Mucosa of descending colon (tissue), 3 donors: Measurements from ENCODE around the gene ISG20. TPM values are rescaled to one million over a fixed set of nuclear protein-coding genes. Genes with fewer than 3 reads are reported as not detected.

Experiments used
- ATAC-seq: fragments of 200-7000 bp; cut with Tn5 transposase; one replicate; pipeline ENCODE4 v1.9.1; 2020; ENCODE audit warnings: mild to moderate bottlenecking, moderate library complexity
- DNase-seq, 3 donors: peaks; one replicate each; pipeline ENCODE4 v3.0.0-alpha.2; 2020
- H3K36me3 ChIP-seq: fragments of 200-600 bp; one replicate; pipeline ENCODE4 v1.8.0; 2021; ENCODE audit warnings: low read depth, mild to moderate bottlenecking
- H3K4me1 ChIP-seq: fragments of 200-600 bp; one replicate; pipeline ENCODE4 v1.8.0; 2021; ENCODE audit warnings: low read depth, mild to moderate bottlenecking
- H3K4me3 ChIP-seq: fragments of 200-600 bp; one replicate; pipeline ENCODE4 v1.8.0; 2021; ENCODE audit warnings: mild to moderate bottlenecking
- H3K9me3 ChIP-seq: fragments of 200-600 bp; one replicate; pipeline ENCODE4 v1.8.0; 2021; ENCODE audit warnings: mild to moderate bottlenecking
- intact Hi-C, 2 donors: fragments of 100-400 bp; cut with DNase I in 1 of 2; cut with micrococcal nuclease in 1 of 2; formaldehyde crosslinking; loops; one replicate each; pipeline versions ENCODE4 v1.11.0 to v1.11.1; 2022; cut with DNase I, micrococcal nuclease
- total RNA-seq, 3 donors: library from RNA; stranded (reverse); fragmentation: NEBNext Ultra II Directional in 2 of 3; extraction: Animal tissue kit (Norgen Biotek cat#: 25700) in 2 of 3; gene quantifications; one replicate each; pipeline versions ENCODE4 v1.2.1 to v1.2.4, GENCODE V29; 2021 to 2023
- TF ChIP-seq, protein P1 (sequence below): fragments of 200-600 bp; IDR thresholded peaks from one replicate; pipeline ENCODE4 v1.8.0; 2022; ENCODE audit warnings: antibody characterized with exemption, mild to moderate bottlenecking
- donor health status: DM: no; HTN: no; CAD: no; lungs with moderate emphysema.
- donor health status: DM: no; HTN: no; CAD: no.
- donor health status: DM: no; HTN: yes; CAD: no.

Gene ISG20
- total RNA-seq, 3 donors from 2014 or later: 32.2 to 69.0 (median 55.4) TPM

DNA sequence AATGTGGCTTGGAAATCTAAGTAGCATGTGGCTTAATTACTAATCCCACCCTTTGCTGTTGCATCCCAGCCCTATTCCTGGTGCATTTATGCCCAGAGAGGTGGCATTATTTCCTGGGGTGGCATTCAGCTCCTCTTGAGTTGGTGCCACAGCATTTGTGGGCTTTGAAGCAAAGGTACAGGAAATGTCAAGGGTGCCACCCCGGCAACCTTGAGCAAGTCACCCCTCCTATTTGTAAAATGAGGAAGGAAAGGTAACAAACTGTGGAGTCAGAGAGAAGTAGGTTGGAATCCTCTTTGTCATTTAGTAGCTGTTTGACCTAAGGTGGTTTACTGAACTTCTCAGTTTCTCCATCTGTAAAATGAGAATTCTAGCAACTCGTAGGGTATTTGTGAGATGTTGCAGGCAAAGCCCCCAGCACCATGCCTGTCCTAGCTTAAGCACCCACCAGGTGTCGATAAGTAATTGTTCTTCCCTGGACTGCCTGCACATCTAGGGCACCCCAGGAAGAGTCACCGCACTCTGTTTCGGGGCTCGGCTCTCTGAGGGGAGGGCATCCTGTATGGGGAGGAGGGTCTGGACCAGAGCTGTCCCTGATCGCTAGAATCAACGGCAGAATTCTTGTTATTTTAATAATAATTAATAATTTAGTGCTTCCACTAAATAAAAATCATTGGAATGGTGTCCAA is 17.1 kb downstream of the ISG20 start:
- ATAC-seq (no peak), DNase-seq (no peak)
- Histone ChIP-seq H3K36me3 (no peaks in the 10 kb centered on the region), H3K9me3 (no peaks in the 10 kb centered on the region), H3K4me1 (no peaks in the 10 kb centered on the region), H3K4me3 (no peak overlapping the region)
- intact Hi-C loops: loop anchor here in 1 of 2 donors (10.0 kb wide), 1 partner anchor 179 kb away; no protein-coding TSS in a partner anchor
- TF ChIP-seq, protein P1, sequence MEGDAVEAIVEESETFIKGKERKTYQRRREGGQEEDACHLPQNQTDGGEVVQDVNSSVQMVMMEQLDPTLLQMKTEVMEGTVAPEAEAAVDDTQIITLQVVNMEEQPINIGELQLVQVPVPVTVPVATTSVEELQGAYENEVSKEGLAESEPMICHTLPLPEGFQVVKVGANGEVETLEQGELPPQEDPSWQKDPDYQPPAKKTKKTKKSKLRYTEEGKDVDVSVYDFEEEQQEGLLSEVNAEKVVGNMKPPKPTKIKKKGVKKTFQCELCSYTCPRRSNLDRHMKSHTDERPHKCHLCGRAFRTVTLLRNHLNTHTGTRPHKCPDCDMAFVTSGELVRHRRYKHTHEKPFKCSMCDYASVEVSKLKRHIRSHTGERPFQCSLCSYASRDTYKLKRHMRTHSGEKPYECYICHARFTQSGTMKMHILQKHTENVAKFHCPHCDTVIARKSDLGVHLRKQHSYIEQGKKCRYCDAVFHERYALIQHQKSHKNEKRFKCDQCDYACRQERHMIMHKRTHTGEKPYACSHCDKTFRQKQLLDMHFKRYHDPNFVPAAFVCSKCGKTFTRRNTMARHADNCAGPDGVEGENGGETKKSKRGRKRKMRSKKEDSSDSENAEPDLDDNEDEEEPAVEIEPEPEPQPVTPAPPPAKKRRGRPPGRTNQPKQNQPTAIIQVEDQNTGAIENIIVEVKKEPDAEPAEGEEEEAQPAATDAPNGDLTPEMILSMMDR: no peak

DNA sequence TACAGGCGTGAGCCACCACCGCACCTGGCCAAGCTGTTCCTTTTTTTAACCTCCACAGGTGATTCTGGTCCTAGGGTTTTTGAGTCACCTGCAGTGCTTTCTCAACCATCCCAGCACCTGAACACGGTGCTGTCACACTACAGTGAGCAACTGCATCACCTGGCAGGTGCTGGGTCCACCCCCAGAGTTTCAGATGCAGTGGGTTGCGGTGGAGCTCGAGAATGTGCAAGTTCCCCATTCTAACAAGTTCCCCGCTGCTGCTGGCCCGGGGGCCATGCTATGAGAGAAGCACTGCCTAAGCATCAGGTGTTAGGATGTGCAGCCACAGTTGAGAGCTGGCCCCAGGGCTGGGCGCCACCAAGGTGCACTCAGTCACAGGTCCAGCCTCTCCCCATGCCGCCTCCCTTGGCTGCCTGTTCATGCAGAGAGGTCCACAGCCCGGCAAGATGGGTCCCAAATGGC is 18.0 kb downstream of the ISG20 start:
- peak; percentile 64 for ATAC-seq
- intact Hi-C loops: loop anchor here in 1 of 2 donors (10.0 kb wide), 1 partner anchor 178 kb away; no protein-coding TSS in a partner anchor
- TF ChIP-seq, protein P1: no peak

DNA sequence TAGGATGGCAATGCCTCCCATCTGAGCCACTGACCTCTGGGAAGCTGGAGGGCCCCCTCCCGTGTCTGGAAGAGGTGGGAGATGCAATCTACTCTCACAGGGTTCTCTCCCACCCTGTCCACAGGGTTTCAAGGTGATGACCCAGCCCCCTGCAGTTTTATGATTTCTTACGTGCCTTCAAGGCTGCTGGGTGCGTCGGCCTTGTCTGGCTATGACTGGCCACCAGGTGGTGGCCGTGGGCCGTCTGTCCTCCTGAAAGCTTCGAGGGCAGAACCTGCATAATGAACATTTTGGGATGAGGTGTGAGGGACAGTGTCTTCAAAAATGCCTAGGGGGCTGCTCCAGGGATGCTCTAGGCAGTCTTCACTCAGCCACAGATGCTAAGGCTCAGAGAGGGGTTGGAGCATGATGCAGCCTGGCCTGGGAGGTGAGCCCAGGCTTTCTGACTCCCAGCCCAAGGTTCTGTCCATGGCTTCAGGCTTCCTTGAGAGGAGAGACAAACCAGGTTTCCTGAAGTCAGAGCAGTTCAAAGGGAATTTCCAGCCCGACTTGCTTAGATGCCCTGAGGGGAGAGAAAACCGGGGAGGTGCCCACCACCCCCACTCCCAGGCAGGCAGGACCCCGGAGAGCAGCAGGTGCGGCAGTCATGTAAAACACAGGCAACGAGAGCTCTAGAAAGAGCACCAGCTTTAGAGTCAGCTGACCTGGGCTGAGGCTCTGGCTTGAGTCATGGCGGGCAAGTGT is 18.7 kb downstream of the ISG20 start:
- intact Hi-C loops: loop anchor here in 1 of 2 donors (10.0 kb wide), 1 partner anchor 177 kb away; no protein-coding TSS in a partner anchor
- peak; percentile 65 for ATAC-seq
- Histone ChIP-seq H3K9me3 (no peaks in the 10 kb centered on the region), H3K4me1 (no peaks in the 10 kb centered on the region), H3K36me3 (no peaks in the 10 kb centered on the region), H3K4me3 (no peak overlapping the region)
- DNase-seq: peak in 1 of 3 donors; percentile 47
- TF ChIP-seq, protein P1: peak; percentile 42

More for the DNA sequence above, 18.0 kb downstream of the ISG20 start:
- DNase-seq: peak in 1 of 3 donors; percentile 80
- Histone ChIP-seq H3K9me3 (no peaks in the 10 kb centered on the region), H3K36me3 (no peaks in the 10 kb centered on the region), H3K4me3 (no peak overlapping the region), H3K4me1 (no peaks in the 10 kb centered on the region)

DNA sequence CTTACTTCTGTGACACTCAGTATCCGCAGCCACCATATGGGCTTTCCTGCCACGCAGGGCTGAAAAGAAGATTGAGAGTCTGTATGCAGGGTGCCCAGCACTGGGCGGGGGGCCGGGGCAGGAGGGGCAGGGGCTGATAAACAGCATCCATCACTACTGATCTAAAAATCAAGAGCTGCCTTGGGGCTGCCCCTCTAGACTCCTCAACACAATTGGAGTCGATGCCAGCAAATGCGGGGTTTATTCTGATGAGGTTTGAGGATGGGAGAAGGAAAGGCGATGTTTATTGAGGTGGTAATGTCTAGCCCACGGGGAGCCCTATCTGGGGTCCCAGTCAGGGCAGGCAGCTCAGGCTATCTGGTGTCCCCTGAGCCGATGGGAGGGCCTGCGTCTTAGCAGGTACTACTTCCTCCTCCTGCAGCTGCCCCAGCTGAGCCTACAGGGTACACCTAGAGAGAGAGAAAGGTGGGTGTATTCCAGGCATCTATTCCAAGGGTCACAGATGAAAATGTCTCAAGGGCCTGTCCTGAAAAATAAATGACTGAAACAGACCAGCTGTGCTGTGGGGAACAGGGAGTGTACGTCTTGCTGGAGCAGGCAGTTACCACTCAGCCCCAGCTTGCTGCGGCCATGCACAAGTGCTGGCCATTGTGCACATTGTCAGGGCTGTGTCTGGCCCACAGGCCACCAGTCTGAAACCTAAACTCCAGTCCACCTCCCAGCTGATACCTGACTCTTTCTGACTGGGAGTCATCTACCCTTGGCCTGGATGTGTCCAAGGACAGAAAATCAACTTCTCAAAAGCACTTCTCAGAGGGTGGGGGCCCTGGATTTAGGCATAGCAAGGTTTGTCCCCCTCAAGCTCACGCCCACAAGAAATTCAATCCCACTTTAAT is 19.5 kb downstream of the ISG20 start:
- no peak for DNase-seq
- no peak for ATAC-seq
- intact Hi-C loops: loop anchor here in 1 of 2 donors (10.0 kb wide), 1 partner anchor 176 kb away; no protein-coding TSS in a partner anchor

More for the DNA sequence above, 19.5 kb downstream of the ISG20 start:
- H3K4me1 ChIP-seq: no peaks in the 10 kb centered on the region
- no peaks in the 10 kb centered on the region for H3K36me3 ChIP-seq
- no peak overlapping the region for H3K4me3 ChIP-seq
- TF ChIP-seq, protein P1: no peak
- no peaks in the 10 kb centered on the region for H3K9me3 ChIP-seq
